Measurements from ENCODE around the gene INPP4B. TPM values are rescaled to one million over a fixed set of nuclear protein-coding genes. Genes with fewer than 3 reads are reported as not detected.

The INPP4B gene
- total RNA-seq, 2 experiments from 2014 or later = 63.9 to 64.9 TPM

DNA sequence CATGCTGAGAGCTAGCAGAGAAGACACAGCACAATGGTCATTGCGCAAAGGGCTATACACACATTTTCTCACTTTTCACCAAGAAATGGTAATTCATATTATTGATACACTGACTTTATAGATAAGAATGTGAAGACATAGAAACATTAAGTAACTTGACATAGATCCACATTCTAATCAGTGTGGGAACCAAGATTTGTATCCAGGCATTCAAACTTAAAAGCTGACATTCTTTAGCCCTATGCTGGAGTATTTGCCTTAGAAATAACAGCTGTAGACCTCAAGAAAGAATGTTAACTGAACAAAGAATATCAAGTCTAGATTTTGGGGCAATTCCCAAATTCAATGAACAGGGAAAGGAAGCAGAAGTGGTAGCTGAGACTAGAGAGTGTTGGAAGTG lies 824.9 kb downstream of the INPP4B start:
- Mint-ChIP-seq H3K36me3 (peaks cover 6% of the 10 kb centered on the region), H3K9me3 (no peaks in the 10 kb centered on the region), H3K4me3 (no peak overlapping the region), H3K27me3 (no peaks in the 10 kb centered on the region), H3K27ac (no peak overlapping the region), H3K4me1 (ENCODE audit: low read depth) (peaks cover 7% of the 10 kb centered on the region)
- ChIA-PET CTCF (no interaction called here), POLR2A (no interaction called here)
- intact Hi-C loops (cut with micrococcal nuclease) = no loop called here
- DNase-seq = no peak

DNA sequence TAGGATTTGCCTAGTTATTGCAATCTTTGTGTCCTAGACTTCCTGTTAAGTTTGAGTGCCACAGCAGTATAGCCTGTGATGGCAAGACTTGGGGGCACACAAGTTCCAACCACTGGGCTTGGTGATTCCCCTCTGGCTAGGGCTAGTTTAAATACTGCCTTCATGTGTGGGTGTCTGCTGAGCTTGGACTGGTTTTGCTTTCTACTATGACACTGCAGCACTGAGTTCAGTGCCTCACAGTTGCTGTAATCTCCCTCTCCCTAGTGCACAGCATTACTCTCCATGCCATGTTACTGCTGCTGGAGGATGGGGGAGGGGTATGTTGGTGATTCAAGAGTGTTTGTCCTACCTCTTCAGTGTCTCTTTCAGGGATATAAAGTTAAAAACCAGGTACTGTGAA lies 830.1 kb downstream of the INPP4B start:
- CTCF ChIA-PET = no interaction called here
- no peaks in the 10 kb centered on the region for H3K36me3 Mint-ChIP-seq
- DNase-seq = peak; percentile 13
- no peak overlapping the region for H3K4me3 Mint-ChIP-seq
- POLR2A ChIA-PET = no interaction called here
- H3K27me3 Mint-ChIP-seq = peaks cover 6% of the 10 kb centered on the region
- intact Hi-C loops (cut with micrococcal nuclease) = no loop called here
- no peak overlapping the region for H3K27ac Mint-ChIP-seq
- peaks cover 6% of the 10 kb centered on the region for H3K9me3 Mint-ChIP-seq
- peaks cover 8% of the 10 kb centered on the region for H3K4me1 Mint-ChIP-seq (ENCODE audit: low read depth)

DNA sequence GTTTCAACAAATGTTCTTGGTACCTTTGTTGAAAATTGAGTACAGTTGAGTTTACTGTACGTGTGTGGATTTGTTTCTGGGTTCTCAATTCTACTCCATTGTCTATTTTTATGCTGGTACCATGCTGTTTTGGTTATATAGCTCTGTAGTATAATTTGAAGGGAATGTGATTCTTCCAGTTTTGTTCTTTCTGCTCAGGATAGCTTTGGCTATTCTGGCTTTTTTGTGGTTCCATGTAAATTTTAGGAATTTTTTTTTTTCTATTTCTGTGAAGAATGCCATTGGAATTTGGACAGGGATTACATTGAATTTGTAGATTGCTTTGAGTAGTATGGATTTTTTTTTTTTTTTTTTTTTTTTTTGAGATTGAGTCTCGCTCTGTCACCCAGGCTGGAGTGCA lies 836.4 kb downstream of the INPP4B start:
- H3K4me1 Mint-ChIP-seq (ENCODE audit: low read depth) = no peaks in the 10 kb centered on the region
- no peak overlapping the region for H3K4me3 Mint-ChIP-seq
- H3K27me3 Mint-ChIP-seq = peaks cover 10% of the 10 kb centered on the region
- no peak for DNase-seq
- intact Hi-C loops (cut with micrococcal nuclease) = no loop called here
- POLR2A ChIA-PET = no interaction called here
- H3K9me3 Mint-ChIP-seq = peaks cover 15% of the 10 kb centered on the region
- H3K36me3 Mint-ChIP-seq = no peaks in the 10 kb centered on the region
- no peak overlapping the region for H3K27ac Mint-ChIP-seq
- CTCF ChIA-PET = no interaction called here

DNA sequence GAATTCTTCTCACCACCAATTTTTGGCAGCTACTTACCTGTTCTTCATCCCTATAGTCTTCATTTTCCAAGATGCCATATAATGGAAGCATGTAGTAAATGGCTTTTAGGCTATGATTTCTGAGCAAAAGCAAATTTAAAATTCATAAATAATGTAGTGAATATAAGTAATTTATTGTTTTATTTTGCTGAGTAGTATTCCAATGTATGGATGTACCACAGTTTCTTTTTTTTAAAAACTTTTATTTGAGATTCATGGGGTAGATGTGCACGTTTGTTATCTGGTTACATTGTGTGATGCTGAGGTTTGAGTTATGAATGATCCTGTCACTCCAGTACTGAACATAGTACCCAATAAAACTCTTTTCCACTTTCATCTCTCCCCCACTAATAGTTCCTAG lies 840.6 kb downstream of the INPP4B start:
- Mint-ChIP-seq H3K27ac (no peak overlapping the region), H3K36me3 (no peaks in the 10 kb centered on the region), H3K4me3 (no peak overlapping the region), H3K9me3 (peaks cover 13% of the 10 kb centered on the region), H3K27me3 (peaks cover 3% of the 10 kb centered on the region), H3K4me1 (ENCODE audit: low read depth) (no peaks in the 10 kb centered on the region)
- CTCF ChIA-PET = no interaction called here
- no peak for DNase-seq
- POLR2A ChIA-PET = no interaction called here
- intact Hi-C loops (cut with micrococcal nuclease) = no loop called here

DNA sequence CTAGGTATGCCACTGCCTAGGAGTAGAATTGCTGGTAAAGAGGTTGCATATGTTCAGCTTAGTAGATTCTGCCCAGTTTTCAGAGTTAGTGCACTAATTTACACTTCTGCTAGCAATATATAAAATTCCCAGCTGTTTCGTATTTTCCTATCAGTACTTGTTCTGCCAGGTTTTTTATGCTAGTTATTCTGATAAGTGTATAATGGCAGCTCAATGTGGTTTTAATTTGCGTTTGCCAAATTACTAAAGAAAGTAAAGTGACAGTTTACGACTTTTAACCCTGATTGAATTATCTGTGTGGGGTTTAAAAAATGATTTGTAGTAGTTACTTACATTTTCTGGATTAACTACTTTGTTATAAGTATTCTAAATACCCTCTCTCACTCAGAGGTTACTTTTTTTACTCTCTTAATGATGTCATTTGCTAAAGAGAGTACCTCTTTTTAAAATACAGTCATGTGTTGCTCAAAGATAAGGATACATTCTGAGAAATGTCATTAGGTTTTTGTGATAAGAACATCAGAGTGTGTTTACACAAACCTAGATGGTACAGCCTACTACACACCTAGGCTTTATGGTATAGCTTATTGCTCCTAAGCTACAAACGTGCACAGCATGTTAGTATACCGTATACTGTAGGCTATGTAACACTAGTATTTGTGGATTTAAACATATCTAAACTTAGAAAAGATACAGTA lies 846.5 kb downstream of the INPP4B start:
- peaks cover 10% of the 10 kb centered on the region for H3K27me3 Mint-ChIP-seq
- no peaks in the 10 kb centered on the region for H3K4me1 Mint-ChIP-seq (ENCODE audit: low read depth)
- H3K27ac Mint-ChIP-seq = no peak overlapping the region
- no peaks in the 10 kb centered on the region for H3K36me3 Mint-ChIP-seq
- DNase-seq = no peak
- no peak overlapping the region for H3K4me3 Mint-ChIP-seq
- intact Hi-C loops (cut with micrococcal nuclease) = no loop called here
- peaks cover 13% of the 10 kb centered on the region for H3K9me3 Mint-ChIP-seq
- ChIA-PET CTCF (no interaction called here), POLR2A (no interaction called here)

DNA sequence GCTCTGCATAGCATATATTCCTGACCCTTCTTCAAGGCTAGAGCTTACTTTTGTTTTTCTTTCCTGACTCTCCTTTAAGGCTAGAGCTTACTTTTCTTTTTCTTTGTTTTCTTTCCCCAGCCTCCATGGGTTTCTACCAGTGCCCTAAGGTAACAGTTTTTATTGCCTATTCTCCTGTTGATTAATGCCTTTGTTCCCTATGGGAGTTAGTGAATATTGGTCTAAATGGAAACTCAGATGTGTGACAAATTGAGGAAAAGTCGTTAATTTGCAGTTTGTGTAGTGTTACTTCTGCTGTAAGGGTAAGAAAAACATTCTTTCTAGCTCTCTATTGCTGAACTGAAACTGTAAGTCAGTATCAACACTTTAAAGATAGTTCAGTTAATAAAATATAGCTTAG lies 851.0 kb downstream of the INPP4B start:
- Mint-ChIP-seq H3K4me1 (ENCODE audit: low read depth) (no peaks in the 10 kb centered on the region), H3K9me3 (peaks cover 19% of the 10 kb centered on the region), H3K27ac (no peak overlapping the region), H3K4me3 (no peak overlapping the region), H3K27me3 (peaks cover 13% of the 10 kb centered on the region), H3K36me3 (no peaks in the 10 kb centered on the region)
- no peak for DNase-seq
- ChIA-PET CTCF (no interaction called here), POLR2A (no interaction called here)
- intact Hi-C loops (cut with micrococcal nuclease) = no loop called here

DNA sequence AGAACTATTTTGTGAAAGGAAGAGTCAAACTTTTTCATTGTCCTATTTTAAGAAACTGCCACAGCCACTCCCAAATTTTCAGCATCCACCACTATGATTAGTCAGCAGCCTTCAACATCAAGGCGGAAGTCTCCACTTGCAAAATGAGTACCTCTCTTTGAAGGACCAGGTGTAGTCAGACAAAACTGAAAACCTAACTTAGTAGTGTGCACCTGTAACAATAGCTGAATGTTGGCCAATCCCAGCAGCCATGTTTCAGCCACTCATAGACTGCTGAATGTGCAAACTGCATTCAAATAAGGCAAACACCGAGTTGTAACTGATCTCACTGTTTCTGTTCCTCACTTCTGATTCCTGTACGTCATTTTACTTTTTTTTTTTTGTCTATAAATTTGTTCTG lies 868.7 kb downstream of the INPP4B start:
- H3K27me3 Mint-ChIP-seq = no peaks in the 10 kb centered on the region
- no peak overlapping the region for H3K4me3 Mint-ChIP-seq
- ChIA-PET POLR2A (no interaction called here), CTCF (no interaction called here)
- no peaks in the 10 kb centered on the region for H3K36me3 Mint-ChIP-seq
- H3K4me1 Mint-ChIP-seq (ENCODE audit: low read depth) = no peaks in the 10 kb centered on the region
- peak; percentile 10 for DNase-seq
- H3K27ac Mint-ChIP-seq = no peak overlapping the region
- peaks cover 4% of the 10 kb centered on the region for H3K9me3 Mint-ChIP-seq
- intact Hi-C loops (cut with micrococcal nuclease) = no loop called here
